Measurements from ENCODE around the gene AIRE.
A peak's percentile ranks its signal among the peaks of the same experiment; 100 is the strongest.

DNA sequence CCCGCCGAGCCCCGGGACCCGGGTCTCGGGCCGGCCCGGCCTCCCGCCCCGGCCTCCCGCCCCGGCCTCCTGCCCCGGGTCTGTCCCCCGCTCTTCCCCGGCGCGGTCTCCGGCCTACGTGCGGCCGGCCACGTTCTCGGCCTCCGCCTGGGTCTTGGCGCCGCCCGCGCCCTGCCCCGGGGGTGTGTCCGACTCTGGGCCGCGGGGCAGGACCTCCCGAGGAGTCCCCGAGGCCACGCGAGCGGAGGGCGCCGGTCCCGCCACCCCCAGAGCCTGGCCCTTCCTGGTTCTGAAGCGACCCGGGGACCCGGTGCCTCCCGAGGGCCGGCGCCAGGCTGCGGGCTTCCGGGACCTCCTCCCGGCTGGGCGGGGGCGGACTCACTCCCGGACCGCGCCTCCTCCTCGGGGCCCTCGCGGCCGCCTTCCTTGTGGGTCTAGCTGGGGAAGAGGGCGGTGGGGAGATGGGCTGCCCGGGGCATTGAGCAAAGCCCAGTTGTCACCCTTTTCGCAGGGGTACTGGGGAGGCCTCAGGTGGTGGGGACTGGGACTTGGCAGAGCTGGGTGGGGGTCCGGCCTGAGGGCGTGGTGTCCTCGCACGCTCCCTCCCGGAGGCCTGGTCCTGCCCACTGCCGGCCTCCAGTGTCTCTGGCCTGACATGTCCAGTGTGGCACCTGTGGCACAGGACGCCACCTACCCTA lies 14.7 kb downstream of the AIRE start:
- TF ChIP-seq, protein P1, sequence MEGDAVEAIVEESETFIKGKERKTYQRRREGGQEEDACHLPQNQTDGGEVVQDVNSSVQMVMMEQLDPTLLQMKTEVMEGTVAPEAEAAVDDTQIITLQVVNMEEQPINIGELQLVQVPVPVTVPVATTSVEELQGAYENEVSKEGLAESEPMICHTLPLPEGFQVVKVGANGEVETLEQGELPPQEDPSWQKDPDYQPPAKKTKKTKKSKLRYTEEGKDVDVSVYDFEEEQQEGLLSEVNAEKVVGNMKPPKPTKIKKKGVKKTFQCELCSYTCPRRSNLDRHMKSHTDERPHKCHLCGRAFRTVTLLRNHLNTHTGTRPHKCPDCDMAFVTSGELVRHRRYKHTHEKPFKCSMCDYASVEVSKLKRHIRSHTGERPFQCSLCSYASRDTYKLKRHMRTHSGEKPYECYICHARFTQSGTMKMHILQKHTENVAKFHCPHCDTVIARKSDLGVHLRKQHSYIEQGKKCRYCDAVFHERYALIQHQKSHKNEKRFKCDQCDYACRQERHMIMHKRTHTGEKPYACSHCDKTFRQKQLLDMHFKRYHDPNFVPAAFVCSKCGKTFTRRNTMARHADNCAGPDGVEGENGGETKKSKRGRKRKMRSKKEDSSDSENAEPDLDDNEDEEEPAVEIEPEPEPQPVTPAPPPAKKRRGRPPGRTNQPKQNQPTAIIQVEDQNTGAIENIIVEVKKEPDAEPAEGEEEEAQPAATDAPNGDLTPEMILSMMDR (CRISPR knock-in tag; IDR thresholded peaks at IDR 0.05), result no peak; the same call in 1 of the 2 replicates
- no peak for TF ChIP-seq HDAC6 (IDR thresholded peaks at IDR 0.05; ENCODE audit: low read depth, low read length)
- no peak for TF ChIP-seq JARID2 (CRISPR knock-in tag; IDR thresholded peaks at IDR 0.05; ENCODE audit: insufficient replicate concordance)
- no peak for TF ChIP-seq ZNF629 (CRISPR knock-in tag; conservative IDR thresholded peaks at IDR 0.05)
- no peak for TF ChIP-seq ZBTB7A (CRISPR knock-in tag; IDR thresholded peaks at IDR 0.05)
- no peak for TF ChIP-seq RXRA (CRISPR knock-in tag; IDR thresholded peaks at IDR 0.05)
- TF ChIP-seq, protein P2, sequence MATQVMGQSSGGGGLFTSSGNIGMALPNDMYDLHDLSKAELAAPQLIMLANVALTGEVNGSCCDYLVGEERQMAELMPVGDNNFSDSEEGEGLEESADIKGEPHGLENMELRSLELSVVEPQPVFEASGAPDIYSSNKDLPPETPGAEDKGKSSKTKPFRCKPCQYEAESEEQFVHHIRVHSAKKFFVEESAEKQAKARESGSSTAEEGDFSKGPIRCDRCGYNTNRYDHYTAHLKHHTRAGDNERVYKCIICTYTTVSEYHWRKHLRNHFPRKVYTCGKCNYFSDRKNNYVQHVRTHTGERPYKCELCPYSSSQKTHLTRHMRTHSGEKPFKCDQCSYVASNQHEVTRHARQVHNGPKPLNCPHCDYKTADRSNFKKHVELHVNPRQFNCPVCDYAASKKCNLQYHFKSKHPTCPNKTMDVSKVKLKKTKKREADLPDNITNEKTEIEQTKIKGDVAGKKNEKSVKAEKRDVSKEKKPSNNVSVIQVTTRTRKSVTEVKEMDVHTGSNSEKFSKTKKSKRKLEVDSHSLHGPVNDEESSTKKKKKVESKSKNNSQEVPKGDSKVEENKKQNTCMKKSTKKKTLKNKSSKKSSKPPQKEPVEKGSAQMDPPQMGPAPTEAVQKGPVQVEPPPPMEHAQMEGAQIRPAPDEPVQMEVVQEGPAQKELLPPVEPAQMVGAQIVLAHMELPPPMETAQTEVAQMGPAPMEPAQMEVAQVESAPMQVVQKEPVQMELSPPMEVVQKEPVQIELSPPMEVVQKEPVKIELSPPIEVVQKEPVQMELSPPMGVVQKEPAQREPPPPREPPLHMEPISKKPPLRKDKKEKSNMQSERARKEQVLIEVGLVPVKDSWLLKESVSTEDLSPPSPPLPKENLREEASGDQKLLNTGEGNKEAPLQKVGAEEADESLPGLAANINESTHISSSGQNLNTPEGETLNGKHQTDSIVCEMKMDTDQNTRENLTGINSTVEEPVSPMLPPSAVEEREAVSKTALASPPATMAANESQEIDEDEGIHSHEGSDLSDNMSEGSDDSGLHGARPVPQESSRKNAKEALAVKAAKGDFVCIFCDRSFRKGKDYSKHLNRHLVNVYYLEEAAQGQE (IDR thresholded peaks at IDR 0.05; ENCODE audit: borderline replicate concordance in 1 of 2, low read depth in 1 of 2, low read length in 2 of 2), result no peak
- TF ChIP-seq NFYB (CRISPR knock-in tag; IDR thresholded peaks at IDR 0.05), result no peak
- TF ChIP-seq POLR2A (IDR thresholded peaks at IDR 0.05; ENCODE audit: insufficient read depth in 1 of 2, low read depth in 2 of 2, low read length in 2 of 2), result 0 out of 4 replicates have a peak, but pooled peaks of 1 of the 2 experiments have one; percentile 10
- TF ChIP-seq FOXK1 (CRISPR knock-in tag; IDR thresholded peaks at IDR 0.05; ENCODE audit: borderline replicate concordance, low read depth), result no peak
- no peak for TF ChIP-seq NFIC (IDR thresholded peaks at IDR 0.05; ENCODE audit: low read length)

All from HepG2 (cell line).